CD14-positive monocyte (primary cell): ENCODE results near the gene DPEP2NB. TPM values are rescaled to one million over a fixed set of nuclear protein-coding genes. Genes with fewer than 3 reads are reported as not detected.

Experiments
- DNase-seq, 3 donors: peaks; one replicate each; pipeline ENCODE4 v3.0.0-alpha.2; 2011 to 2022
- H2AFZ ChIP-seq: 2 replicates; pipeline ENCODE4 v1.6.0; 2012; ENCODE audit warnings: mild to moderate bottlenecking, low read depth, low read length, inconsistent platforms; ENCODE audit not compliant: insufficient read depth, poor library complexity, severe bottlenecking
- H3K27ac ChIP-seq, 2 donors: 1 replicate in 1 of 2; 2 replicates in 1 of 2; pipeline ENCODE4 v1.5.1; 2012 to 2013; ENCODE audit warnings: low read length in 2 of 2, control low read depth in 1 of 2, inconsistent platforms in 1 of 2, low read depth in 1 of 2, mild to moderate bottlenecking in 1 of 2
- H3K27me3 ChIP-seq, 2 donors: one replicate each; pipeline versions ENCODE4 v1.6.0 to v1.6.1; 2011 to 2013; ENCODE audit warnings: low read length in 2 of 2; ENCODE audit not compliant: control insufficient read depth in 2 of 2, insufficient read depth in 2 of 2
- H3K36me3 ChIP-seq, 2 donors: replicated peaks in 1 of 2; 1 replicate in 1 of 2; 2 replicates in 1 of 2; pipeline versions ENCODE4 v1.5.1 to v1.6.1; 2012 to 2013; ENCODE audit warnings: low read length in 2 of 2, control low read depth in 1 of 2, inconsistent platforms in 1 of 2, mild to moderate bottlenecking in 1 of 2; ENCODE audit not compliant: insufficient read depth in 2 of 2, control insufficient read depth in 1 of 2
- H3K4me1 ChIP-seq, 2 donors: 1 replicate in 1 of 2; 2 replicates in 1 of 2; pipeline versions ENCODE4 v1.5.1 to v1.6.1; 2012 to 2013; ENCODE audit warnings: low read length in 2 of 2, control low read depth in 1 of 2, inconsistent platforms in 1 of 2, mild to moderate bottlenecking in 1 of 2, moderate library complexity in 1 of 2; ENCODE audit not compliant: insufficient read depth in 2 of 2, control insufficient read depth in 1 of 2
- H3K4me2 ChIP-seq: replicated peaks from 2 replicates; pipeline ENCODE3; 2012; ENCODE audit warnings: low read length, moderate library complexity, mild to moderate bottlenecking; ENCODE audit not compliant: poor library complexity, severe bottlenecking; ENCODE audit errors: extremely low read depth
- H3K4me3 ChIP-seq, 3 experiments: fragments of 200-600 bp in 1 of 3; sonication (generic) in 1 of 3; replicated peaks in 1 of 3; 1 replicate in 2 of 3; 2 replicates in 1 of 3; pipeline ENCODE4 v1.5.1; 2011 to 2013; ENCODE audit warnings: low read length in 3 of 3, mild to moderate bottlenecking in 3 of 3, control low read depth in 2 of 3, low read depth in 2 of 3, inconsistent platforms in 1 of 3, moderate library complexity in 1 of 3
- H3K79me2 ChIP-seq: 2 replicates; pipeline ENCODE4 v1.6.0; 2012; ENCODE audit warnings: mild to moderate bottlenecking, control low read depth, inconsistent platforms, low read length, moderate library complexity; ENCODE audit not compliant: insufficient read depth
- H3K9ac ChIP-seq: 2 replicates; pipeline ENCODE4 v1.6.0; 2017; ENCODE audit warnings: low read length, mild to moderate bottlenecking; ENCODE audit not compliant: insufficient read depth, poor library complexity, severe bottlenecking
- H3K9me3 ChIP-seq, 2 donors: replicated peaks in 1 of 2; 1 replicate in 1 of 2; 2 replicates in 1 of 2; pipeline versions ENCODE4 v1.5.1 to v1.6.1; 2012 to 2013; ENCODE audit warnings: low read length in 2 of 2, control low read depth in 1 of 2; ENCODE audit not compliant: control insufficient read depth in 1 of 2, insufficient read depth in 1 of 2
- H4K20me1 ChIP-seq: 2 replicates; pipeline ENCODE4 v1.6.0; 2012; ENCODE audit warnings: mild to moderate bottlenecking, low read length, control low read depth, moderate library complexity; ENCODE audit not compliant: insufficient read depth
- H3K27ac Mint-ChIP-seq, 7 donors: one replicate each; pipeline ENCODE4 v1.8.0; 2020; ENCODE audit warnings: mild to moderate bottlenecking in 7 of 7, mixed read lengths in 7 of 7, moderate library complexity in 6 of 7, inconsistent platforms in 2 of 7
- H3K27me3 Mint-ChIP-seq, 3 donors: one replicate each; pipeline ENCODE4 v1.8.0; 2021 to 2022; ENCODE audit warnings: low read depth in 3 of 3, mild to moderate bottlenecking in 3 of 3, mixed read lengths in 3 of 3, moderate library complexity in 3 of 3, inconsistent platforms in 1 of 3
- H3K36me3 Mint-ChIP-seq, 2 donors: one replicate each; pipeline ENCODE4 v1.8.0; 2020; ENCODE audit warnings: mixed read lengths in 2 of 2, inconsistent platforms in 1 of 2, mild to moderate bottlenecking in 1 of 2
- H3K4me1 Mint-ChIP-seq: one replicate; pipeline ENCODE4 v1.8.0; 2020; ENCODE audit warnings: mild to moderate bottlenecking, mixed read lengths
- H3K4me3 Mint-ChIP-seq, 2 donors: one replicate each; pipeline ENCODE4 v1.8.0; 2020; ENCODE audit warnings: mild to moderate bottlenecking in 2 of 2, mixed read lengths in 2 of 2, moderate library complexity in 1 of 2
- H3K9me3 Mint-ChIP-seq, 7 donors: one replicate each; pipeline ENCODE4 v1.8.0; 2020 to 2022; ENCODE audit warnings: mixed read lengths in 7 of 7, mild to moderate bottlenecking in 6 of 7, moderate library complexity in 6 of 7, inconsistent platforms in 2 of 7
- WGBS: methylation state at CpG from one replicate; pipeline ENCODE4 v1.1.5; 2013; ENCODE audit warnings: missing lambda C conversion rate; ENCODE audit not compliant: insufficient coverage; 5-methylcytosine and 5-hydroxymethylcytosine counted together
- intact Hi-C, 2 donors: fragments of 100-400 bp; cut with micrococcal nuclease; formaldehyde crosslinking; loops; one replicate each; pipeline versions ENCODE4 v1.15.0 to v1.15.1; 2023
- polyA plus RNA-seq, 3 donors: library from polyadenylated mRNA; depleted of rRNA in 1 of 3; unstranded in 2 of 3; stranded (reverse) in 1 of 3; fragments of 300-500 nt in 2 of 3; fragments of >200 nt in 1 of 3; fragmentation: Illumina TruSeq in 2 of 3; gene quantifications; 1 replicate in 2 of 3; 2 replicates in 1 of 3; pipeline ENCODE4 v1.2.3, GENCODE V29; 2012 to 2021
- small RNA-seq: library from RNA; depleted of rRNA; stranded (forward); fragments of <200 nt; gene quantifications from one replicate; pipeline ENCODE3, GENCODE V24; 2012; ENCODE audit warnings: low read depth; ENCODE audit not compliant: insufficient read length
- TF ChIP-seq, protein P1 (sequence below): fragments of 200-600 bp; IDR thresholded peaks from one replicate; pipeline ENCODE4 v1.8.0; 2022; ENCODE audit warnings: antibody characterized with exemption, mild to moderate bottlenecking

The DPEP2NB gene
- polyA plus RNA-seq, 3 donors: not detected

DNA sequence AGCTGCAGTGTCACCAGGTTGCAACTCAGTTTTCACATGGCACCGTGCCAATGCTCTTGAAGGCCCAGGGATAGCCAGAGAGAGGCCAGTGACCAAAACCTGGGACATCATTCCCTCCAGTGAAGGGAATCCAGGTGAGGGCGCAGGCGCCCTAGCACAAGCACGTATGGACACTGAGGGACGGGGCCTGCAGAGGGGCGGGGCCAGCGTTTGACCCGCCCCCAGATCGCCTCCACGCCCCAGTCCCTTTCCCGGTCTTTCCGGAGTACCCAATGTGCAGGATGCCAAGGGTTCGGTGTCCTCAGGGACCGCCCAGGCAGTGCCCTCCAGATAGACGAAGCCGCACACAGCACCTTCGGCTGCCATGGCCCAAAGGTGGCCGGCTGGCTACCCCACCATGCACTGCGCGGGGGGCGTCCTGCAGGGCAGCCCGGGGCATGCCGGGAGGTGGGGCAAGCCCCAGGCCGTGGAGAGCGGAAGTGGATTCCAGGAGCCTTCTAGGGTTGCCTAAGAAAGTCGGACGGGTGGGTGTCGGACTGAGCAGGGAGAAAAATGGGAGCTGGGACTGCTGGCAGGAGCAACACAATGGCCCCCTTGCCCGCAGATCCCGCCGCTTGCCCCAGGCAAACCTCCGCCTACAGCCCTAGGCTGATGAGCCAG is 51.9 kb downstream of the DPEP2NB start:
- no peak overlapping the region for H3K27ac Mint-ChIP-seq
- DNase-seq: no peak
- WGBS: 92% methylated on average over 27 of the region's 32 CpGs

More for the DNA sequence above, 51.9 kb downstream of the DPEP2NB start:
- peaks cover 20% of the 10 kb centered on the region for H3K4me1 Mint-ChIP-seq
- H3K4me3 Mint-ChIP-seq: no peak overlapping the region
- Histone ChIP-seq H3K9ac (no peak overlapping the region), H3K36me3 (peaks cover 34 to 52% of the 10 kb centered on the region in 2 donors), H3K4me3 (no peak overlapping the region), H3K27ac (no peak overlapping the region), H3K4me2 (no peak overlapping the region), H3K27me3 (no peaks in the 10 kb centered on the region), H3K9me3 (no peaks in the 10 kb centered on the region), H4K20me1 (peaks cover 47% of the 10 kb centered on the region), H2AFZ (no peak overlapping the region), H3K4me1 (peaks cover 15 to 22% of the 10 kb centered on the region in 2 donors), H3K79me2 (peaks cover 23% of the 10 kb centered on the region)
- no peaks in the 10 kb centered on the region for H3K27me3 Mint-ChIP-seq
- H3K36me3 Mint-ChIP-seq: peaks cover 44 to 53% of the 10 kb centered on the region in 2 donors
- H3K9me3 Mint-ChIP-seq: no peaks in the 10 kb centered on the region
- TF ChIP-seq, protein P1, sequence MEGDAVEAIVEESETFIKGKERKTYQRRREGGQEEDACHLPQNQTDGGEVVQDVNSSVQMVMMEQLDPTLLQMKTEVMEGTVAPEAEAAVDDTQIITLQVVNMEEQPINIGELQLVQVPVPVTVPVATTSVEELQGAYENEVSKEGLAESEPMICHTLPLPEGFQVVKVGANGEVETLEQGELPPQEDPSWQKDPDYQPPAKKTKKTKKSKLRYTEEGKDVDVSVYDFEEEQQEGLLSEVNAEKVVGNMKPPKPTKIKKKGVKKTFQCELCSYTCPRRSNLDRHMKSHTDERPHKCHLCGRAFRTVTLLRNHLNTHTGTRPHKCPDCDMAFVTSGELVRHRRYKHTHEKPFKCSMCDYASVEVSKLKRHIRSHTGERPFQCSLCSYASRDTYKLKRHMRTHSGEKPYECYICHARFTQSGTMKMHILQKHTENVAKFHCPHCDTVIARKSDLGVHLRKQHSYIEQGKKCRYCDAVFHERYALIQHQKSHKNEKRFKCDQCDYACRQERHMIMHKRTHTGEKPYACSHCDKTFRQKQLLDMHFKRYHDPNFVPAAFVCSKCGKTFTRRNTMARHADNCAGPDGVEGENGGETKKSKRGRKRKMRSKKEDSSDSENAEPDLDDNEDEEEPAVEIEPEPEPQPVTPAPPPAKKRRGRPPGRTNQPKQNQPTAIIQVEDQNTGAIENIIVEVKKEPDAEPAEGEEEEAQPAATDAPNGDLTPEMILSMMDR: no peak
- intact Hi-C loops: no loop called here

Small RNAs within 50 kb of the gene (small RNA-seq; reads per million reads assigned to genes)
- gene RNU6-359P: not detected

Other genes starting within 250 kb of the DPEP2NB start
- 10 to 100 TPM in 1 of 3 donors, 1 to 10 TPM in 2; 6.4 to 16.7 (median 6.6) TPM for gene RANBP10, start 209.4 kb downstream of the DPEP2NB start, polyA plus RNA-seq
- under 1 TPM in 1 of 3 donors, not detected in 2; 0.23 TPM for gene TSNAXIP1, start 209.0 kb downstream of the DPEP2NB start, polyA plus RNA-seq
- 10 to 100 TPM; 17.6 to 84.2 (median 52.5) TPM for gene THAP11, start 173.6 kb downstream of the DPEP2NB start, polyA plus RNA-seq
- gene NUTF2, start 169.0 kb downstream of the DPEP2NB start, polyA plus RNA-seq: 100 to 1,000 TPM in 1 of 3 donors, 10 to 100 TPM in 2; 64.2 to 104 (median 90.3) TPM
- gene CENPT, start 168.2 kb downstream of the DPEP2NB start, polyA plus RNA-seq: 100 to 1,000 TPM in 1 of 3 donors, 10 to 100 TPM in 1, 1 to 10 TPM in 1; 8.3 to 120 (median 12.4) TPM
- 10 to 100 TPM; 13.7 to 84.9 (median 18.2) TPM for gene EDC4, start 142.9 kb downstream of the DPEP2NB start, polyA plus RNA-seq
- gene NRN1L, start 131.0 kb downstream of the DPEP2NB start, polyA plus RNA-seq: 1 to 10 TPM in 1 of 3 donors, under 1 TPM in 1, not detected in 1; 0.50 to 3.6 TPM
- gene PSKH1, start 122.7 kb downstream of the DPEP2NB start, polyA plus RNA-seq: 10 to 100 TPM; 11.0 to 19.7 (median 16.8) TPM
- 10 to 100 TPM in 1 of 3 donors, 1 to 10 TPM in 1, under 1 TPM in 1; 0.69 to 17.4 (median 1.6) TPM for gene CTRL, start 84.0 kb downstream of the DPEP2NB start, polyA plus RNA-seq
- 100 to 1,000 TPM; 158 to 798 (median 609) TPM for gene PSMB10, start 79.1 kb downstream of the DPEP2NB start, polyA plus RNA-seq
- 10 to 100 TPM in 1 of 3 donors, under 1 TPM in 1, not detected in 1; 0.17 to 16.2 TPM for gene LCAT, start 71.8 kb downstream of the DPEP2NB start, polyA plus RNA-seq
- 10 to 100 TPM in 1 of 3 donors, 1 to 10 TPM in 2; 7.3 to 57.2 (median 7.7) TPM for gene SLC12A4, start 47.3 kb downstream of the DPEP2NB start, polyA plus RNA-seq
- gene DPEP3, start 35.4 kb downstream of the DPEP2NB start, polyA plus RNA-seq: 1 to 10 TPM in 1 of 3 donors, under 1 TPM in 2; 0.20 to 1.8 (median 0.25) TPM
- 100 to 1,000 TPM; 117 to 235 (median 124) TPM for gene DPEP2, start 16.4 kb downstream of the DPEP2NB start, polyA plus RNA-seq
- 10 to 100 TPM; 14.7 to 42.9 (median 27.7) TPM for gene DDX28, start 7.3 kb upstream of the DPEP2NB start, polyA plus RNA-seq
- gene DUS2, start 7.4 kb upstream of the DPEP2NB start, polyA plus RNA-seq: 10 to 100 TPM; 18.4 to 40.7 (median 33.2) TPM
- gene NFATC3, start 69.5 kb upstream of the DPEP2NB start, polyA plus RNA-seq: 10 to 100 TPM; 14.3 to 21.8 (median 15.8) TPM
- not detected for gene ESRP2, start 220.2 kb upstream of the DPEP2NB start, polyA plus RNA-seq
- 10 to 100 TPM; 27.8 to 34.8 (median 29.5) TPM for gene PLA2G15, start 229.5 kb upstream of the DPEP2NB start, polyA plus RNA-seq
- 10 to 100 TPM in 1 of 3 donors, 1 to 10 TPM in 2; 4.3 to 47.7 (median 5.5) TPM for gene SLC7A6, start 248.6 kb upstream of the DPEP2NB start, polyA plus RNA-seq